Measurements from ENCODE around the gene INSC.

Gene INSC

GRCh38 chr11:15232496-15232895, 117.8 kb downstream of the INSC start:
- no peak for ATAC-seq
- DNase-seq = no peak
- Mint-ChIP-seq H3K27ac (no peak overlapping the region), H3K9me3 (peaks cover 0 to 4% of the 10 kb centered on the region in 2 donors), H3K27me3 (no peaks in the 10 kb centered on the region), H3K4me1 (no peaks in the 10 kb centered on the region), H3K4me3 (no peak overlapping the region)

- Mint-ChIP-seq H3K4me3 (no peak overlapping the region), H3K27ac (no peak overlapping the region), H3K27me3 (no peaks in the 10 kb centered on the region), H3K9me3 (peaks cover 4 to 8% of the 10 kb centered on the region in 2 donors), H3K4me1 (no peaks in the 10 kb centered on the region)
- ATAC-seq (no peak), DNase-seq (no peak)
These were observed 118.8 kb downstream of the INSC start for GRCh38 chr11:15233371-15234165.

- Mint-ChIP-seq H3K4me3 (no peak overlapping the region), H3K27me3 (no peaks in the 10 kb centered on the region), H3K9me3 (peaks cover 4 to 8% of the 10 kb centered on the region in 2 donors), H3K4me1 (no peaks in the 10 kb centered on the region), H3K27ac (no peak overlapping the region)
- ATAC-seq (peak; percentile 15), DNase-seq (no peak)
These were observed 120.1 kb downstream of the INSC start for GRCh38 chr11:15234796-15235195.

GRCh38 chr11:15236559-15236958, 121.8 kb downstream of the INSC start:
- Mint-ChIP-seq H3K27ac (no peak overlapping the region), H3K9me3 (peaks cover 4 to 8% of the 10 kb centered on the region in 2 donors), H3K27me3 (no peaks in the 10 kb centered on the region), H3K4me1 (no peaks in the 10 kb centered on the region), H3K4me3 (no peak overlapping the region)
- ATAC-seq (no peak), DNase-seq (no peak)

GRCh38 chr11:15238856-15239255, 124.1 kb downstream of the INSC start:
- ATAC-seq (no peak), DNase-seq (no peak)
- no peaks in the 10 kb centered on the region for H3K4me1 Mint-ChIP-seq
- H3K9me3 Mint-ChIP-seq = peaks cover 4 to 8% of the 10 kb centered on the region in 2 donors
- H3K27me3 Mint-ChIP-seq = peaks cover 8% of the 10 kb centered on the region
- no peak overlapping the region for H3K27ac Mint-ChIP-seq
- no peak overlapping the region for H3K4me3 Mint-ChIP-seq

GRCh38 chr11:15248749-15249148, 134.0 kb downstream of the INSC start:
- ATAC-seq = no peak
- Mint-ChIP-seq H3K4me3 (no peak overlapping the region), H3K27me3 (peaks cover 39% of the 10 kb centered on the region), H3K4me1 (no peaks in the 10 kb centered on the region), H3K27ac (no peak overlapping the region), H3K9me3 (no peaks in the 10 kb centered on the region)
- DNase-seq = no peak

GRCh38 chr11:15258433-15259165, 143.9 kb downstream of the INSC start:
- Mint-ChIP-seq H3K27me3 (peaks cover 17% of the 10 kb centered on the region), H3K4me1 (no peaks in the 10 kb centered on the region), H3K9me3 (no peaks in the 10 kb centered on the region), H3K27ac (no peak overlapping the region), H3K4me3 (no peak overlapping the region)
- DNase-seq (no peak), ATAC-seq (peak; percentile 37)

GRCh38 chr11:15266999-15267398, 152.3 kb downstream of the INSC start:
- ATAC-seq (no peak), DNase-seq (no peak)
- no peaks in the 10 kb centered on the region for H3K4me1 Mint-ChIP-seq
- H3K27ac Mint-ChIP-seq = no peak overlapping the region
- no peaks in the 10 kb centered on the region for H3K27me3 Mint-ChIP-seq
- no peak overlapping the region for H3K4me3 Mint-ChIP-seq
- peaks cover 23 to 26% of the 10 kb centered on the region in 2 donors for H3K9me3 Mint-ChIP-seq

GRCh38 chr11:15268598-15268997, 153.9 kb downstream of the INSC start:
- no peak overlapping the region for H3K4me3 Mint-ChIP-seq
- ATAC-seq = no peak

GRCh38 chr11:15275141-15275540, 160.4 kb downstream of the INSC start:
- no peak for DNase-seq
- Mint-ChIP-seq H3K27ac (no peak overlapping the region), H3K9me3 (no peaks in the 10 kb centered on the region), H3K4me3 (no peak overlapping the region), H3K27me3 (peaks cover 9% of the 10 kb centered on the region), H3K4me1 (no peaks in the 10 kb centered on the region)
- ATAC-seq = no peak

More at GRCh38 chr11:15268598-15268997, 153.9 kb downstream of the INSC start:
- DNase-seq = no peak
- Mint-ChIP-seq H3K27ac (no peak overlapping the region), H3K4me1 (no peaks in the 10 kb centered on the region), H3K9me3 (peaks cover 23 to 26% of the 10 kb centered on the region in 2 donors), H3K27me3 (no peaks in the 10 kb centered on the region)

- Mint-ChIP-seq H3K27me3 (peaks cover 9% of the 10 kb centered on the region), H3K27ac (no peak overlapping the region), H3K9me3 (no peaks in the 10 kb centered on the region), H3K4me3 (no peak overlapping the region), H3K4me1 (no peaks in the 10 kb centered on the region)
- DNase-seq (no peak), ATAC-seq (no peak)
These were observed 161.9 kb downstream of the INSC start for GRCh38 chr11:15276621-15277020.

GRCh38 chr11:15278128-15278527, 163.4 kb downstream of the INSC start:
- Mint-ChIP-seq H3K27me3 (peaks cover 17% of the 10 kb centered on the region), H3K4me3 (no peak overlapping the region), H3K27ac (no peak overlapping the region), H3K4me1 (no peaks in the 10 kb centered on the region), H3K9me3 (no peaks in the 10 kb centered on the region)
- ATAC-seq (no peak), DNase-seq (no peak)

GRCh38 chr11:15280393-15280792, 165.7 kb downstream of the INSC start:
- no peak for DNase-seq
- Mint-ChIP-seq H3K27ac (no peak overlapping the region), H3K9me3 (peaks cover 0 to 5% of the 10 kb centered on the region in 2 donors), H3K27me3 (peaks cover 9% of the 10 kb centered on the region), H3K4me1 (no peaks in the 10 kb centered on the region), H3K4me3 (no peak overlapping the region)
- ATAC-seq = peak; percentile 40

GRCh38 chr11:15282754-15283153, 168.0 kb downstream of the INSC start:
- Mint-ChIP-seq H3K27me3 (peaks cover 8% of the 10 kb centered on the region), H3K4me1 (no peaks in the 10 kb centered on the region), H3K9me3 (peaks cover 0 to 5% of the 10 kb centered on the region in 2 donors), H3K4me3 (no peak overlapping the region), H3K27ac (no peak overlapping the region)
- ATAC-seq = no peak
- DNase-seq = no peak

- DNase-seq (no peak), ATAC-seq (no peak)
- Mint-ChIP-seq H3K4me1 (no peaks in the 10 kb centered on the region), H3K9me3 (peaks cover 0 to 5% of the 10 kb centered on the region in 2 donors), H3K27me3 (peaks cover 17% of the 10 kb centered on the region), H3K27ac (no peak overlapping the region), H3K4me3 (no peak overlapping the region)
These were observed 171.7 kb downstream of the INSC start for GRCh38 chr11:15286465-15286864.

- Mint-ChIP-seq H3K4me3 (no peak overlapping the region), H3K9me3 (peaks cover 0 to 5% of the 10 kb centered on the region in 2 donors), H3K27ac (no peak overlapping the region), H3K4me1 (no peaks in the 10 kb centered on the region), H3K27me3 (peaks cover 10% of the 10 kb centered on the region)
- ATAC-seq = no peak
- DNase-seq = no peak
These were observed 174.1 kb downstream of the INSC start for GRCh38 chr11:15288863-15289262.
